ENCODE data around the gene METTL26. TPM values are rescaled to one million over a fixed set of nuclear protein-coding genes. Genes with fewer than 3 reads are reported as not detected.

METTL26 gene
- total RNA-seq, 1 experiment from 2014 or later: 115 TPM

DNA sequence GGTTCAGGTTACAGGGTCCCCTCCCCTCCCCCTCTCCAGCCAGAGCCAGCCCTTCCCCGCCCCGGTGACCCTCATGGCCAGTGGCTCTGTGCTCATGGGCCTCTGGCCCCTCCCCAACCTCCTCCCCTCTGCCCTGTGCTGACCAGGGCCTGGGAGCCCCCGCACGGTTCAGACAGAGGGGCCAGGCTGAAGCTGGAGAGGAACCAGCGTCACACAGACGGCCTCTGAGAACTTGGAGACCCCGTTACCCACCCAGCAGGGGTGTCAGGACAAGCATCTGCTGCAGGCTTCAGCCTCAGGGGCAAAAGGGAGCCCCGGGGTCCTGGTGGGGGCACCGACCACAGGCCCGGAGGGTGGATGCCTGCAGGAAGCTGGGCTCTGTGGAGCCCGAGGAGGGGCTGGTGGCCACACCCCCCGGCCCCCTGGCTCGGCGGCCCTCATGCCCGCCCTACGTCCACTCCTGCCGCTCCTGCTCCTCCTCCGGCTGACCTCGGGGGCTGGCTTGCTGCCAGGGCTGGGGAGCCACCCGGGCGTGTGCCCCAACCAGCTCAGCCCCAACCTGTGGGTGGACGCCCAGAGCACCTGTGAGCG, 5.2 kb downstream of the METTL26 start, which contains the start of gene WFIKKN1:
WFIKKN1 (plus strand) TSS at position 171 of the 591 bp plus-strand sequence; CDS start at position 440, 269 bp downstream.
- Mint-ChIP-seq H3K36me3 (peaks cover 3% of the 10 kb centered on the region; the same call in 1 of the 2 replicates), H3K27ac (peak within 1 kb of the TSS; percentile 41), H3K27me3 (ENCODE audit: low read depth) (no peaks in the 10 kb centered on the region), H3K4me1 (peaks cover 18% of the 10 kb centered on the region), H3K4me3 (peak within 1 kb of the TSS; percentile 59), H3K9me3 (no peaks in the 10 kb centered on the region)
- POLR2A ChIA-PET: no interaction called here
- CTCF ChIA-PET: interaction anchor here (0.9 to 2.7 kb wide), 7 partner anchors 9 to 64 kb away, joined by 3 to 18 read pairs (median 4); partner anchors contain the start of genes NHLRC4, RHBDL1 and WDR90
- ATAC-seq: peak; percentile 83
- DNase-seq (ENCODE audit: low spot score): peak; percentile 85
- no peak for TF ChIP-seq PREB (CRISPR knock-in tag; IDR thresholded peaks at IDR 0.05; ENCODE audit: borderline replicate concordance)
- TF ChIP-seq NFATC4 (CRISPR knock-in tag; IDR thresholded peaks at IDR 0.05): no peak
- TF ChIP-seq ZNF138 (CRISPR knock-in tag; conservative IDR thresholded peaks at IDR 0.05): 0 out of 2 replicates have a peak, but pooled peaks have one; percentile 14
- no peak for TF ChIP-seq ZNF219 (CRISPR knock-in tag; IDR thresholded peaks at IDR 0.05; ENCODE audit: borderline replicate concordance)
- no peak for TF ChIP-seq ELF4 (CRISPR knock-in tag; IDR thresholded peaks at IDR 0.05; ENCODE audit: low read depth)
- TF ChIP-seq, protein P1, sequence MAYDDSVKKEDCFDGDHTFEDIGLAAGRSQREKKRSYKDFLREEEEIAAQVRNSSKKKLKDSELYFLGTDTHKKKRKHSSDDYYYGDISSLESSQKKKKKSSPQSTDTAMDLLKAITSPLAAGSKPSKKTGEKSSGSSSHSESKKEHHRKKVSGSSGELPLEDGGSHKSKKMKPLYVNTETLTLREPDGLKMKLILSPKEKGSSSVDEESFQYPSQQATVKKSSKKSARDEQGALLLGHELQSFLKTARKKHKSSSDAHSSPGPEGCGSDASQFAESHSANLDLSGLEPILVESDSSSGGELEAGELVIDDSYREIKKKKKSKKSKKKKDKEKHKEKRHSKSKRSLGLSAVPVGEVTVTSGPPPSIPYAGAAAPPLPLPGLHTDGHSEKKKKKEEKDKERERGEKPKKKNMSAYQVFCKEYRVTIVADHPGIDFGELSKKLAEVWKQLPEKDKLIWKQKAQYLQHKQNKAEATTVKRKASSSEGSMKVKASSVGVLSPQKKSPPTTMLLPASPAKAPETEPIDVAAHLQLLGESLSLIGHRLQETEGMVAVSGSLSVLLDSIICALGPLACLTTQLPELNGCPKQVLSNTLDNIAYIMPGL (CRISPR knock-in tag; IDR thresholded peaks at IDR 0.05): no peak; the same call in none of the 2 replicates
- no peak for TF ChIP-seq GTF2I (CRISPR knock-in tag; conservative IDR thresholded peaks at IDR 0.05)
- TF ChIP-seq MXD4 (CRISPR knock-in tag; IDR thresholded peaks at IDR 0.05; ENCODE audit: borderline replicate concordance): no peak
- 0 out of 2 replicates have a peak, but pooled peaks have one; percentile 8 for TF ChIP-seq GABPB1 (CRISPR knock-in tag; IDR thresholded peaks at IDR 0.05)
- TF ChIP-seq, protein P2, sequence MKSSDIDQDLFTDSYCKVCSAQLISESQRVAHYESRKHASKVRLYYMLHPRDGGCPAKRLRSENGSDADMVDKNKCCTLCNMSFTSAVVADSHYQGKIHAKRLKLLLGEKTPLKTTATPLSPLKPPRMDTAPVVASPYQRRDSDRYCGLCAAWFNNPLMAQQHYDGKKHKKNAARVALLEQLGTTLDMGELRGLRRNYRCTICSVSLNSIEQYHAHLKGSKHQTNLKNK (CRISPR knock-in tag; IDR thresholded peaks at IDR 0.05): no peak; the same call in 1 of the 2 replicates
- TF ChIP-seq FOXK1 (CRISPR knock-in tag; IDR thresholded peaks at IDR 0.05): no peak
- TF ChIP-seq ARID4B (CRISPR knock-in tag; IDR thresholded peaks at IDR 0.05; ENCODE audit: borderline replicate concordance): peak; percentile 15; the same call in 1 of the 2 replicates
- no peak for TF ChIP-seq EMX1 (CRISPR knock-in tag; IDR thresholded peaks at IDR 0.05)
- TF ChIP-seq, protein P3, sequence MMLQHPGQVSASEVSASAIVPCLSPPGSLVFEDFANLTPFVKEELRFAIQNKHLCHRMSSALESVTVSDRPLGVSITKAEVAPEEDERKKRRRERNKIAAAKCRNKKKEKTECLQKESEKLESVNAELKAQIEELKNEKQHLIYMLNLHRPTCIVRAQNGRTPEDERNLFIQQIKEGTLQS (CRISPR knock-in tag; conservative IDR thresholded peaks at IDR 0.05): no peak
- TF ChIP-seq FOXP4 (CRISPR knock-in tag; IDR thresholded peaks at IDR 0.05): no peak
- TF ChIP-seq ZNF532 (CRISPR knock-in tag; IDR thresholded peaks at IDR 0.05; ENCODE audit: borderline replicate concordance): no peak
- TF ChIP-seq ATF2 (CRISPR knock-in tag; IDR thresholded peaks at IDR 0.05; ENCODE audit: borderline replicate concordance, low read depth): no peak
- TF ChIP-seq SP1 (CRISPR knock-in tag; conservative IDR thresholded peaks at IDR 0.05): peak; percentile 58
- TF ChIP-seq IRF2 (CRISPR knock-in tag; IDR thresholded peaks at IDR 0.05; ENCODE audit: borderline replicate concordance, low read depth): no peak
- no peak for TF ChIP-seq JUN (CRISPR knock-in tag; IDR thresholded peaks at IDR 0.05)
- TF ChIP-seq CREB1 (CRISPR knock-in tag; IDR thresholded peaks at IDR 0.05): no peak

All from WTC11 (cell line).